ENCODE measurements around the gene UBTD2. TPM values are rescaled to one million over a fixed set of nuclear protein-coding genes. Genes with fewer than 3 reads are reported as not detected.
A peak's percentile ranks its signal among the peaks of the same experiment; 100 is the strongest.

UBTD2 gene
- total RNA-seq, 1 donor from 2014 or later: 47.5 TPM

GRCh38 chr5:172173564-172174153 is 109.9 kb downstream of the UBTD2 start:
- H3K27ac Mint-ChIP-seq (ENCODE audit: unreplicated experiment): peak overlapping the region; percentile 79
- H3K4me1 Mint-ChIP-seq (ENCODE audit: unreplicated experiment): peaks cover 60% of the 10 kb centered on the region

GRCh38 chr5:172172912-172173563 is 110.5 kb downstream of the UBTD2 start:
- Mint-ChIP-seq H3K9me3 (ENCODE audit: unreplicated experiment) (no peaks in the 10 kb centered on the region), H3K4me3 (ENCODE audit: unreplicated experiment) (peak overlapping the region; percentile 26), H3K36me3 (ENCODE audit: unreplicated experiment) (no peaks in the 10 kb centered on the region), H3K4me1 (ENCODE audit: unreplicated experiment) (peaks cover 61% of the 10 kb centered on the region), H3K27ac (ENCODE audit: unreplicated experiment) (peak overlapping the region; percentile 79), H3K27me3 (ENCODE audit: unreplicated experiment) (no peaks in the 10 kb centered on the region)
- DNase-seq (ENCODE audit: extremely low spot score, unreplicated experiment): no peak
- no peak for TF ChIP-seq CTCF (IDR thresholded peaks at IDR 0.05)

More at GRCh38 chr5:172173564-172174153, 109.9 kb downstream of the UBTD2 start:
- Mint-ChIP-seq H3K9me3 (ENCODE audit: unreplicated experiment) (no peaks in the 10 kb centered on the region), H3K4me3 (ENCODE audit: unreplicated experiment) (peak overlapping the region; percentile 26), H3K27me3 (ENCODE audit: unreplicated experiment) (no peaks in the 10 kb centered on the region), H3K36me3 (ENCODE audit: unreplicated experiment) (no peaks in the 10 kb centered on the region)
- no peak for DNase-seq (ENCODE audit: extremely low spot score, unreplicated experiment)
- no peak for TF ChIP-seq CTCF (IDR thresholded peaks at IDR 0.05)

- DNase-seq (ENCODE audit: extremely low spot score, unreplicated experiment): no peak
- Mint-ChIP-seq H3K36me3 (ENCODE audit: unreplicated experiment) (no peaks in the 10 kb centered on the region), H3K4me1 (ENCODE audit: unreplicated experiment) (peaks cover 73% of the 10 kb centered on the region), H3K27ac (ENCODE audit: unreplicated experiment) (no peak overlapping the region), H3K9me3 (ENCODE audit: unreplicated experiment) (no peaks in the 10 kb centered on the region), H3K27me3 (ENCODE audit: unreplicated experiment) (no peaks in the 10 kb centered on the region), H3K4me3 (ENCODE audit: unreplicated experiment) (no peak overlapping the region)
- no peak for TF ChIP-seq CTCF (IDR thresholded peaks at IDR 0.05)
These were observed 112.4 kb downstream of the UBTD2 start for GRCh38 chr5:172171118-172171517.

GRCh38 chr5:172170251-172170701 is 113.3 kb downstream of the UBTD2 start:
- TF ChIP-seq CTCF (IDR thresholded peaks at IDR 0.05): no peak
- Mint-ChIP-seq H3K27me3 (ENCODE audit: unreplicated experiment) (no peaks in the 10 kb centered on the region), H3K4me3 (ENCODE audit: unreplicated experiment) (no peak overlapping the region), H3K36me3 (ENCODE audit: unreplicated experiment) (no peaks in the 10 kb centered on the region), H3K4me1 (ENCODE audit: unreplicated experiment) (peaks cover 65% of the 10 kb centered on the region), H3K27ac (ENCODE audit: unreplicated experiment) (no peak overlapping the region), H3K9me3 (ENCODE audit: unreplicated experiment) (no peaks in the 10 kb centered on the region)
- DNase-seq (ENCODE audit: extremely low spot score, unreplicated experiment): no peak

GRCh38 chr5:172169216-172169615 is 114.3 kb downstream of the UBTD2 start:
- Mint-ChIP-seq H3K9me3 (ENCODE audit: unreplicated experiment) (no peaks in the 10 kb centered on the region), H3K4me3 (ENCODE audit: unreplicated experiment) (no peak overlapping the region), H3K36me3 (ENCODE audit: unreplicated experiment) (no peaks in the 10 kb centered on the region), H3K4me1 (ENCODE audit: unreplicated experiment) (peaks cover 61% of the 10 kb centered on the region), H3K27ac (ENCODE audit: unreplicated experiment) (peak overlapping the region; percentile 44), H3K27me3 (ENCODE audit: unreplicated experiment) (no peaks in the 10 kb centered on the region)
- no peak for TF ChIP-seq CTCF (IDR thresholded peaks at IDR 0.05)
- no peak for DNase-seq (ENCODE audit: extremely low spot score, unreplicated experiment)

Data from osteocyte (in vitro differentiated cells).